CD14-positive monocyte (primary cell): Measurements from ENCODE around the gene ATXN2. TPM values are rescaled to one million over a fixed set of nuclear protein-coding genes. Genes with fewer than 3 reads are reported as not detected.
A peak's percentile ranks its signal among the peaks of the same experiment; 100 is the strongest.

Source experiments
- DNase-seq, 3 donors: peaks; one replicate each; pipeline ENCODE4 v3.0.0-alpha.2; 2011 to 2022
- H2AFZ ChIP-seq: 2 replicates; pipeline ENCODE4 v1.6.0; 2012; ENCODE audit warnings: mild to moderate bottlenecking, low read depth, low read length, inconsistent platforms; ENCODE audit not compliant: insufficient read depth, poor library complexity, severe bottlenecking
- H3K27ac ChIP-seq, 2 donors: 1 replicate in 1 of 2; 2 replicates in 1 of 2; pipeline ENCODE4 v1.5.1; 2012 to 2013; ENCODE audit warnings: low read length in 2 of 2, control low read depth in 1 of 2, inconsistent platforms in 1 of 2, low read depth in 1 of 2, mild to moderate bottlenecking in 1 of 2
- H3K27me3 ChIP-seq, 2 donors: one replicate each; pipeline versions ENCODE4 v1.6.0 to v1.6.1; 2011 to 2013; ENCODE audit warnings: low read length in 2 of 2; ENCODE audit not compliant: control insufficient read depth in 2 of 2, insufficient read depth in 2 of 2
- H3K36me3 ChIP-seq, 2 donors: replicated peaks in 1 of 2; 1 replicate in 1 of 2; 2 replicates in 1 of 2; pipeline versions ENCODE4 v1.5.1 to v1.6.1; 2012 to 2013; ENCODE audit warnings: low read length in 2 of 2, control low read depth in 1 of 2, inconsistent platforms in 1 of 2, mild to moderate bottlenecking in 1 of 2; ENCODE audit not compliant: insufficient read depth in 2 of 2, control insufficient read depth in 1 of 2
- H3K4me1 ChIP-seq, 2 donors: 1 replicate in 1 of 2; 2 replicates in 1 of 2; pipeline versions ENCODE4 v1.5.1 to v1.6.1; 2012 to 2013; ENCODE audit warnings: low read length in 2 of 2, control low read depth in 1 of 2, inconsistent platforms in 1 of 2, mild to moderate bottlenecking in 1 of 2, moderate library complexity in 1 of 2; ENCODE audit not compliant: insufficient read depth in 2 of 2, control insufficient read depth in 1 of 2
- H3K4me2 ChIP-seq: replicated peaks from 2 replicates; pipeline ENCODE3; 2012; ENCODE audit warnings: low read length, moderate library complexity, mild to moderate bottlenecking; ENCODE audit not compliant: poor library complexity, severe bottlenecking; ENCODE audit errors: extremely low read depth
- H3K4me3 ChIP-seq, 3 experiments: fragments of 200-600 bp in 1 of 3; sonication (generic) in 1 of 3; replicated peaks in 1 of 3; 1 replicate in 2 of 3; 2 replicates in 1 of 3; pipeline ENCODE4 v1.5.1; 2011 to 2013; ENCODE audit warnings: low read length in 3 of 3, mild to moderate bottlenecking in 3 of 3, control low read depth in 2 of 3, low read depth in 2 of 3, inconsistent platforms in 1 of 3, moderate library complexity in 1 of 3
- H3K79me2 ChIP-seq: 2 replicates; pipeline ENCODE4 v1.6.0; 2012; ENCODE audit warnings: mild to moderate bottlenecking, control low read depth, inconsistent platforms, low read length, moderate library complexity; ENCODE audit not compliant: insufficient read depth
- H3K9ac ChIP-seq: 2 replicates; pipeline ENCODE4 v1.6.0; 2017; ENCODE audit warnings: low read length, mild to moderate bottlenecking; ENCODE audit not compliant: insufficient read depth, poor library complexity, severe bottlenecking
- H3K9me3 ChIP-seq, 2 donors: replicated peaks in 1 of 2; 1 replicate in 1 of 2; 2 replicates in 1 of 2; pipeline versions ENCODE4 v1.5.1 to v1.6.1; 2012 to 2013; ENCODE audit warnings: low read length in 2 of 2, control low read depth in 1 of 2; ENCODE audit not compliant: control insufficient read depth in 1 of 2, insufficient read depth in 1 of 2
- H4K20me1 ChIP-seq: 2 replicates; pipeline ENCODE4 v1.6.0; 2012; ENCODE audit warnings: mild to moderate bottlenecking, low read length, control low read depth, moderate library complexity; ENCODE audit not compliant: insufficient read depth
- H3K27ac Mint-ChIP-seq, 7 donors: one replicate each; pipeline ENCODE4 v1.8.0; 2020; ENCODE audit warnings: mild to moderate bottlenecking in 7 of 7, mixed read lengths in 7 of 7, moderate library complexity in 6 of 7, inconsistent platforms in 2 of 7
- H3K27me3 Mint-ChIP-seq, 3 donors: one replicate each; pipeline ENCODE4 v1.8.0; 2021 to 2022; ENCODE audit warnings: low read depth in 3 of 3, mild to moderate bottlenecking in 3 of 3, mixed read lengths in 3 of 3, moderate library complexity in 3 of 3, inconsistent platforms in 1 of 3
- H3K36me3 Mint-ChIP-seq, 2 donors: one replicate each; pipeline ENCODE4 v1.8.0; 2020; ENCODE audit warnings: mixed read lengths in 2 of 2, inconsistent platforms in 1 of 2, mild to moderate bottlenecking in 1 of 2
- H3K4me1 Mint-ChIP-seq: one replicate; pipeline ENCODE4 v1.8.0; 2020; ENCODE audit warnings: mild to moderate bottlenecking, mixed read lengths
- H3K4me3 Mint-ChIP-seq, 2 donors: one replicate each; pipeline ENCODE4 v1.8.0; 2020; ENCODE audit warnings: mild to moderate bottlenecking in 2 of 2, mixed read lengths in 2 of 2, moderate library complexity in 1 of 2
- H3K9me3 Mint-ChIP-seq, 7 donors: one replicate each; pipeline ENCODE4 v1.8.0; 2020 to 2022; ENCODE audit warnings: mixed read lengths in 7 of 7, mild to moderate bottlenecking in 6 of 7, moderate library complexity in 6 of 7, inconsistent platforms in 2 of 7
- WGBS: methylation state at CpG from one replicate; pipeline ENCODE4 v1.1.5; 2013; ENCODE audit warnings: missing lambda C conversion rate; ENCODE audit not compliant: insufficient coverage; 5-methylcytosine and 5-hydroxymethylcytosine counted together
- intact Hi-C, 2 donors: fragments of 100-400 bp; cut with micrococcal nuclease; formaldehyde crosslinking; loops; one replicate each; pipeline versions ENCODE4 v1.15.0 to v1.15.1; 2023
- polyA plus RNA-seq, 3 donors: library from polyadenylated mRNA; depleted of rRNA in 1 of 3; unstranded in 2 of 3; stranded (reverse) in 1 of 3; fragments of 300-500 nt in 2 of 3; fragments of >200 nt in 1 of 3; fragmentation: Illumina TruSeq in 2 of 3; gene quantifications; 1 replicate in 2 of 3; 2 replicates in 1 of 3; pipeline ENCODE4 v1.2.3, GENCODE V29; 2012 to 2021
- TF ChIP-seq, protein P1 (sequence below): fragments of 200-600 bp; IDR thresholded peaks from one replicate; pipeline ENCODE4 v1.8.0; 2022; ENCODE audit warnings: antibody characterized with exemption, mild to moderate bottlenecking

The ATXN2 gene
- polyA plus RNA-seq, 3 donors: 4.3 to 28.8 (median 11.9) TPM

DNA sequence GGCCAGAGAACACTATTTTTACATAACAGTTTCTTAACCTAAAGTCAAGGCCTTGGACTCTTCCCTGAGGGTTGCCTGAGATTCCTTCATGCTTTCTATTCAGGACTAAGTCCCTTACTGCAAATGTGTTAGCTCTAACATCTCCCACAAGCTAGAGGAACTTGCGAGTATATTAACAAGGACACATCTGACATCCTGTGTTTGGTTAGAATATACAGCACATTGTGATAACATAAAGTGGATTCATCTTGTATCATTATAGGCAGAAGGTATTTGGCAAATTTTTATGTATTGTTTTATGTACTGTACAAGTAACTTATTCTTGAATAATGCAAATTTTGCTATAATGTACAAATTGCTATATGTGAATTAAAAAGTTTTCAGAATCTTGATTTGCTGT is 147.9 kb downstream of the ATXN2 start:
- Histone ChIP-seq H3K27me3 (no peaks in the 10 kb centered on the region), H4K20me1 (peaks cover 99% of the 10 kb centered on the region), H3K27ac (peak overlapping the region in 1 of 2 donors; percentile 58), H3K4me2 (no peak overlapping the region), H3K4me1 (peaks cover 13 to 25% of the 10 kb centered on the region in 2 donors), H3K9me3 (no peaks in the 10 kb centered on the region), H3K36me3 (peaks cover 94 to 95% of the 10 kb centered on the region in 2 donors), H3K9ac (no peak overlapping the region), H3K79me2 (peaks cover 44% of the 10 kb centered on the region), H3K4me3 (no peak overlapping the region), H2AFZ (no peak overlapping the region)
- TF ChIP-seq, protein P1, sequence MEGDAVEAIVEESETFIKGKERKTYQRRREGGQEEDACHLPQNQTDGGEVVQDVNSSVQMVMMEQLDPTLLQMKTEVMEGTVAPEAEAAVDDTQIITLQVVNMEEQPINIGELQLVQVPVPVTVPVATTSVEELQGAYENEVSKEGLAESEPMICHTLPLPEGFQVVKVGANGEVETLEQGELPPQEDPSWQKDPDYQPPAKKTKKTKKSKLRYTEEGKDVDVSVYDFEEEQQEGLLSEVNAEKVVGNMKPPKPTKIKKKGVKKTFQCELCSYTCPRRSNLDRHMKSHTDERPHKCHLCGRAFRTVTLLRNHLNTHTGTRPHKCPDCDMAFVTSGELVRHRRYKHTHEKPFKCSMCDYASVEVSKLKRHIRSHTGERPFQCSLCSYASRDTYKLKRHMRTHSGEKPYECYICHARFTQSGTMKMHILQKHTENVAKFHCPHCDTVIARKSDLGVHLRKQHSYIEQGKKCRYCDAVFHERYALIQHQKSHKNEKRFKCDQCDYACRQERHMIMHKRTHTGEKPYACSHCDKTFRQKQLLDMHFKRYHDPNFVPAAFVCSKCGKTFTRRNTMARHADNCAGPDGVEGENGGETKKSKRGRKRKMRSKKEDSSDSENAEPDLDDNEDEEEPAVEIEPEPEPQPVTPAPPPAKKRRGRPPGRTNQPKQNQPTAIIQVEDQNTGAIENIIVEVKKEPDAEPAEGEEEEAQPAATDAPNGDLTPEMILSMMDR: no peak
- intact Hi-C loops: loop anchor here (2.0 to 10.0 kb wide), 3 partner anchors 54 to 426 kb away; no protein-coding TSS in a partner anchor
- H3K36me3 Mint-ChIP-seq: peaks cover 87 to 88% of the 10 kb centered on the region in 2 donors
- no peaks in the 10 kb centered on the region for H3K9me3 Mint-ChIP-seq
- H3K27me3 Mint-ChIP-seq: peaks cover 0 to 3% (median 0%) of the 10 kb centered on the region in 3 donors
- WGBS: no CpG with 5 or more reads among the region's 1 CpG
- H3K27ac Mint-ChIP-seq: peak overlapping the region in 6 of 7 donors; percentile 41 to 86 (median 79)
- H3K4me1 Mint-ChIP-seq: peaks cover 36% of the 10 kb centered on the region
- H3K4me3 Mint-ChIP-seq: no peak overlapping the region
- DNase-seq: no peak

DNA sequence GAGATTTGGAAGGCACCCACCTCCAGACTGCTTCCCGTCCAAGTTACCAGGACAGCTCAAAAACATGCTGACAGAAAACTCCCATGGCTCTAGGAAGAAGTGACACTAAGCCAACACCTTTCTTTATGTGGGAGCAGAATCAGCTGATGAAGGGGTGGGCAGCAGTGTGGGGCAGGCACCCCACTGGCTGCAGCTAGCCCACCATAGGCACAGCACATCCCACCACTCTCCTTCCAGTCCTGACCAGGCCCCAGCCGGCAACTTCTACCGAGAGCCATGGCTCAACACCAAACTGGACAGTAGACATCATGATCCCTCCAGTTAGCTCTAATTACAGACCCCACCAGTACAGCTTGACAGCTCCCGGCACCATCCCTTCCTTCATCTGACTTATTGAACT is 148.4 kb downstream of the ATXN2 start:
- TF ChIP-seq, protein P1: no peak
- H3K4me2 ChIP-seq: no peak overlapping the region
- Mint-ChIP-seq H3K27me3 (peaks cover 0 to 3% (median 0%) of the 10 kb centered on the region in 3 donors), H3K4me3 (no peak overlapping the region), H3K4me1 (peaks cover 41% of the 10 kb centered on the region), H3K9me3 (no peaks in the 10 kb centered on the region), H3K27ac (peak overlapping the region in 6 of 7 donors; percentile 41 to 86 (median 79)), H3K36me3 (peaks cover 86 to 88% of the 10 kb centered on the region in 2 donors)
- H3K27me3 ChIP-seq: no peaks in the 10 kb centered on the region
- H4K20me1 ChIP-seq: peaks cover 99% of the 10 kb centered on the region
- peak overlapping the region; percentile 44 to 58 for H3K27ac ChIP-seq
- H3K4me3 ChIP-seq: no peak overlapping the region
- H3K9me3 ChIP-seq: no peaks in the 10 kb centered on the region
- H2AFZ ChIP-seq: no peak overlapping the region
- peaks cover 94% of the 10 kb centered on the region in 2 donors for H3K36me3 ChIP-seq
- peaks cover 50% of the 10 kb centered on the region for H3K79me2 ChIP-seq
- 92% methylated on average over 3 of the region's 4 CpGs for WGBS
- DNase-seq: no peak
- peaks cover 18 to 31% of the 10 kb centered on the region in 2 donors for H3K4me1 ChIP-seq
- intact Hi-C loops: loop anchor here (2.0 to 10.0 kb wide), 3 partner anchors 54 to 426 kb away; no protein-coding TSS in a partner anchor
- no peak overlapping the region for H3K9ac ChIP-seq
